Hippocampal formation (tissue), 2 donors: ENCODE data around the gene EIF4G1.
A peak's percentile ranks its signal among the peaks of the same experiment; 100 is the strongest.

ENCODE experiments used
- DNase-seq, 2 donors: peaks; one replicate each; lab custom pipeline; 2025; lab: John Stamatoyannopoulos, UW

The EIF4G1 gene

GRCh38 chr3:184305577-184305976 is 8.8 kb upstream of the EIF4G1 start:
- DNase-seq: no peak

GRCh38 chr3:184306341-184306972 is 7.9 kb upstream of the EIF4G1 start:
- no peak for DNase-seq

- no peak for DNase-seq
These were observed 6.5 kb upstream of the EIF4G1 start for GRCh38 chr3:184307915-184308314.

DNA sequence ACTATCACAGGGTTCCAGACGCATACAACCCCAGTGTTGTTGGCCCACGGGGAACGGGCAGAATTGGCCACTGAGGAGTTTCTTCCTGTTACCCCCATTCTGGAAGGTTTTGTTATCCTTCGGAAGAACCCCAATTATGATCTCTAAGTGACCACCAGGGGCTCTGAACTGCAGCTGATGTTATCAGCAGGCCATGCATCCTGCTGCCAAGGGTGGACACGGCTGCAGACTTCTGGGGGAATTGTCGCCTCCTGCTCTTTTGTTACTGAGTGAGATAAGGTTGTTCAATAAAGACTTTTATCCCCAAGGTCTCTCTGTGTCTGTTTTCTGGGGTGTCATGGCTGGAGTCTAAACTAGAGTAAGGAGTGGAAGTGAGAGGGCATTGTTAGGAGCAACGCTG is 5.7 kb upstream of the EIF4G1 start:
- no peak for DNase-seq

DNA sequence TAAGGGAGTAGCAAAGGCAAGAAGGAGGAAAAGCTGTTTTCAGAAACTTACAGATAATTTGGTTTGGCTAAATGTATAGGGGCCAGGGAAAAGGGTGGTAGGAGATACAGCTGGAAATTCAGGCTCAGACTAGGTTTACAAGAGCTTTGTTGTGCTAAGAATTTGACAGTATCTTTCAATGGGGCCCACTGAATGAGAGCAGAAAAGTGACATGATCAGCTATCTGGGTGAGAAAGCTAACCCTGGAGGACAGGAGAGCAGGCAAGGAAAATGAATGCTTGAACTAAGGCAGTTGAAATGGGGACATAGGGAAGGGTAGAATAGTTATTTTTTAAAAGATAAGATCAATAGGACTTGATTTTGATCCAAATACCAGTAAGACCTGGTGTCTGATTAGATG is 2.8 kb upstream of the EIF4G1 start:
- no peak for DNase-seq

DNA sequence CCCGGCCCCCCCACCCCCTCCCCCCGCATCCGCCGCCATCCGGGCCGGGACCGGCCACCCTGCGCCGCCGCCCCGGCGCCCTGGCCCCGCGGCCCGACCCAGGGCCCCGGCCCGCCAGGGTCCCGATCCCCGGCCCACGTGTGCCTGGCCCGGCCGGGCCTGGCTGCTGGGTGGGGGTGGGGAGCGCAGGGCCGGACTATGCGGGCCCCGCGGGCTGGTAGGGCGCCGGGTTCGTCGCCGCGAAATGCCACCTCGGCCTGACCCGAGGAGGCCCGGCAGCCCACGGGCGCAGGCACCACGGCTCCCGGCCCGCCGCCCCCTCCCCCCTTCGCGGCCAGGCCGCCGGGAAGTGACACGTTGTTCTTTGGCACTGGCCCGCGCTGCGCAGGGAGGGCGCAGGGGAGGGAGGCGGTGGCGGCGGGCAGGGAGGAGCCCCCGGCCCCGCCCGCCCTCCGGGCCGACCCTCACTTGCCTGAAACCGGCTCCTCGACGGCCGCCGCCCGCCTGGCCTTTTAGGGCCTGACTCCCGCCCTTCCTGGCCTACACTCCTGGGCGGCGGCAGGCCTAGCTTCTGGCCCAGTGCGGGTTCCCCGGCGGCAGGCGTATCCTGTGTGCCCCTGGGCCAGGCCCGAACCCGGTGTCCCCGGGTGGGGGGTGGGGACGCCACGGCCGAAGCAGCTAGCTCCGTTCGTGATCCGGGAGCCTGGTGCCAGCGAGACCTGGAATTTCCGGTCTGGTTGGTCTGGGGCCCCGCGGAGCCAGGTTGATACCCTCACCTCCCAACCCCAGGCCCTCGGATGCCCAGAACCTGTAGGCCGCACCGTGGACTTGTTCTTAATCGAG is 515 bp downstream of the EIF4G1 start:
- peak in 1 of 2 donors; percentile 51 for DNase-seq

DNA sequence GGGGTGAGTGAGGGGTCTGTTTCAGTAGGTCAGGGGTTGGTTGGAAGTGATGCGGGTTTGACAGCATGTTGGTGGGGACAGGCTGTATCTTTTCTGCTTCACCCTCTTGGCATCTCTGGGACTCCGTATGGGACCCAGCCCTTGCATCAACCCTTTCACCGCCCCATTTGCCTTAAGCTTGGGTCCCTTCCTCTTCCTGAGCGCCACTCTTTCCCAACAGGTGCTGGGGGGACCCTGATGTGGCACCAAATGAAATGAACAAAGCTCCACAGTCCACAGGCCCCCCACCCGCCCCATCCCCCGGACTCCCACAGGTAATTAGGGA is 1.1 kb downstream of the EIF4G1 start:
- no peak for DNase-seq

- DNase-seq: no peak
These were observed 1.7 kb downstream of the EIF4G1 start for GRCh38 chr3:184315871-184316661.

GRCh38 chr3:184316792-184317191 is 2.4 kb downstream of the EIF4G1 start:
- no peak for DNase-seq

- no peak for DNase-seq
These were observed 2.8 kb downstream of the EIF4G1 start for GRCh38 chr3:184317201-184317600.

GRCh38 chr3:184320104-184320445 is 5.7 kb downstream of the EIF4G1 start:
- peak; percentile 90 to 93 for DNase-seq

- DNase-seq: no peak
These were observed 7.3 kb downstream of the EIF4G1 start for GRCh38 chr3:184321666-184322065.

- no peak for DNase-seq
These were observed 8.5 kb downstream of the EIF4G1 start for GRCh38 chr3:184322731-184323487.

- DNase-seq: no peak
These were observed 9.3 kb downstream of the EIF4G1 start for GRCh38 chr3:184323696-184324095.

GRCh38 chr3:184325269-184325668 is 10.9 kb downstream of the EIF4G1 start:
- DNase-seq: no peak

DNA sequence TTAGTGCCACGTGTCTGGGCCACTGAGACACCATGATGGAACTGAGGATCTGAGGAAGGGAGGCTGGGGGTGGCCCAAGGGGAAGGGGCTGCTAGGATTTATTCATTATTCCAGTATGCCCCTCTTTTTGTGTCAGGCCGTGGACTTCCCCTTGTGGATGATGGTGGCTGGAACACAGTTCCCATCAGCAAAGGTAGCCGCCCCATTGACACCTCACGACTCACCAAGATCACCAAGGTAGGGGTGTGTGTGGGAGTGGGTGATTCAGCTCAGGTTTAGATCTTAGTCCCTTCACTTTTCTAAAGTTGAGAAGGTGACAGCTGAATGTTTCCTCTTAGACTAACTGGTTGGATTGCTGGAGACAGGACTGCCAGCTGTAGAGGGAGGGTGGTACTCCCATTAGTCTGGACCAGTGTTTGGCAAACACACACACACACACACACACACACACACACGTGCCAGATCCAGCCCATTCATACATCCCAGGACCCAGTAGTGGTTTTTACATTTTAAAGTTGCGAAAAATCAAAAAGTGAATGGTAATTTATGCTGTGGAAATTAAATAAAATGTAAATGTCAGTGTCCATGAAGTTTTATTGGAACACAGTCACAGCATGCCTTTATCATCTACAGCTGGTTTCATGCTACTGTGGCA is 11.4 kb downstream of the EIF4G1 start:
- DNase-seq: no peak

DNA sequence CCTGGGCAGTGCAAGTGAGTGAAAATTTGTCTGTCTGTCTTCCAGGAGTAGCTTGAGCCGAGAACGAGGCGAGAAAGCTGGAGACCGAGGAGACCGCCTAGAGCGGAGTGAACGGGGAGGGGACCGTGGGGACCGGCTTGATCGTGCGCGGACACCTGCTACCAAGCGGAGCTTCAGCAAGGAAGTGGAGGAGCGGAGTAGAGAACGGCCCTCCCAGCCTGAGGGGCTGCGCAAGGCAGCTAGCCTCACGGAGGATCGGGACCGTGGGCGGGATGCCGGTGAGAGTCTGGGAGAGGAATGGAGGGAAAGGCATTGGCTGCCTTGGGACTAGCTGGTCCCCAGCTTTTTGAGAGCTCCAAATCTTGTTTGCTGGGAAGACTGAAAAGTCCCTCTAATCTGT is 12.8 kb downstream of the EIF4G1 start:
- DNase-seq: no peak

DNA sequence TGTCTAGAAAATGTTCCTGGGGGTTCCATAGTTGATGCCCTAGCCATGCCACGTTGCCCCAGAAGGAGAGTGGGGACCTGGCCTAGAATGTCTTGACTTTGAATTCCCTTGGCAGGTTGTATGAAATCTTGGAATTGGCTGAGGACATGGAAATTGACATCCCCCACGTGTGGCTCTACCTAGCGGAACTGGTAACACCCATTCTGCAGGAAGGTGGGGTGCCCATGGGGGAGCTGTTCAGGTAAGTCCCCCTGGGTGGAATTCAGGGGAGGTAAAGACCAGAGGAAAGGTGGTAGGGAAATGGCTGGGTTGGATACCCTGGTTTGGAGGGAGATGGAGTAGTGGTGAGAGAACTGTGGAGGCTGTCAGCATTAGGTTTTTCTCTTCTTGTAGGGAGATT is 14.1 kb downstream of the EIF4G1 start:
- no peak for DNase-seq

- DNase-seq: no peak
These were observed 18.1 kb downstream of the EIF4G1 start for GRCh38 chr3:184332370-184333090.

DNA sequence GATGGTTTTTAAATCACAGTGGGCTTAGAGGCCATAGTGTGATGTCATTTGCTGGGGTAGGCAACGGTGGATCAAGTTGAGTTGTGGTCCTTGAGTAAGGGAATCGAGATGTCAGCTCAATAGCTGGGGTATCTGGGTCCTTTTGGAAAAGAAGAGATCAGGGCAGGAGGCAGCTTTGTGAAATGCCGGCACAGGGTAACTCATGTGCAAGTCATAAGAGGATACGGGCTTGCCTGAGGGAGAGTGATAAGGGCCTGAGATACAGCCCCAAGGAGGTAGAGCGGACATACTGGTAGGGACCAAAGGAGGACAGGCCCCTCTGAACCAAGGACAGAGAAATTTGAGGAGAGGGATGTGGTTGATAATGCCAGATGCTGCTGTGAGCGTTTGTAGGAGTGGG is 18.8 kb downstream of the EIF4G1 start:
- DNase-seq: no peak

GRCh38 chr3:184333700-184334099 is 19.3 kb downstream of the EIF4G1 start:
- no peak for DNase-seq
